ENCODE measurements around the gene TUBG2.

TUBG2 gene

DNA sequence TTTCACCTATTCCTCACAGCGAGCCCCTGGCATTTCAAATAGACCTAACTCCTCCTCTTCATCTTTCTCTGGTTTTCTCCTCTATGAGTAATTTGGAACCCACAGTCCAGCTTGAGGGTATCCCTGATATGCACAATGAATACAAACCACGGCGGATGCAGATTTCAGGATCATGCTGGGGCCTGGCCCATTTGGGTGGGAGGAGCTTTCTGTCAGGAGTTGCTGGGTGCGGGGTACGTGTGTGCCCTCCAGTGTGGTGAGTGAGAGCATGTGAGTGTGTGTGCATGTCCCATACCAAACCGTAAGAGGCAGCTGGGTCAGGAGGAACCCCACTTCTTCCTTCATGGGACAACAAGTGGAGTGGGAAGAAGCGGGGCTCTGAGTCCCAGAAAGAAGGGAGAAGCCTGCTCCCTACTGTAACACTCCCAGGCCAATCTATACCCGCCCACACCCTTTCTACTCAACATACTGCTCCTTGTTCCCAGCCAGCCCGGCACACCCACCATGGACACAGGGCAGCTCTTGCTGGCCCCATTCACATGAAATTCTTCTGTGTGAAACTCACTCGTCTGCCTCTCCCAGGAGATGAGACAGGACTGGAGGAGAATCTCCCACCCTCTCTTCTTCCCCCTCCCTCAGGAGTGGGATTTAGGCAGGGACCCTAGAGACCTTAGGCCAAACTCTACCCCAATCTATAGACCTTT is 41.7 kb downstream of the TUBG2 start:
- no peak for DNase-seq

DNA sequence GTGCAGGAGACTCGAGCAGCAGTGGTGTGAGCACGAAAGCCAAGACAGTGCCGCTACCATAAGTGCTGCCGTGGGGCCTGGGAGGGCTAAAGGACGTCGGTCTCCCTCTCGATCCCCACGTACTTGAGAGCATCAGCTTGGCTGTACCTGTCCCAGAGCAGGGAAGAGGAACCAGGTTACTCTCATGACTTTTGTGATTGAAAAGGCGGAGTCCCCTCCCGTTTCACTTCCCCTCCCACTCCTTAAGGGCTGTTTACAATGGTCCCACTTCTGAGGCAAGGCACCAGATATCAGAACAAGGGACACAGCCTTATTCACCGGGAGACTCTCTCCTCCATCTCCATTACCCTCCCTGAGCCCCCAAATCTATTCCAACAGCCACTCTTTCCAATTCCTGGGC is 43.4 kb downstream of the TUBG2 start:
- no peak for DNase-seq

DNA sequence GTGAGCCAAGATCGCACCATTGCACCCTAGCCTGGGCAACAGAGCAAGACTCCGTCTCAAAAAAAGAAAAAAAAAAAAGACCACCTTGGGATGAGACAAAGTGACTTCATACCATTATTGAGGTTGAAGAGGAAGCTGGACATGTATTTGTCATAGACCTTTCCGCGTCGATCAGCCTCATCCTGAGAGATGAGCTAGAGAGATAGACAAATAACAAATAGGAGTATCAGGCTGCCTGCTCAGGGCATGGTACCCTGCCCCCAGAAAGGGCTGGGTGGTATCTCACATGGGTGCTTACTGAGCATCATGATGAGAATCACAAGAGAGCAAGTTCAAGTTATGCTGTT is 45.4 kb downstream of the TUBG2 start:
- no peak for DNase-seq

DNA sequence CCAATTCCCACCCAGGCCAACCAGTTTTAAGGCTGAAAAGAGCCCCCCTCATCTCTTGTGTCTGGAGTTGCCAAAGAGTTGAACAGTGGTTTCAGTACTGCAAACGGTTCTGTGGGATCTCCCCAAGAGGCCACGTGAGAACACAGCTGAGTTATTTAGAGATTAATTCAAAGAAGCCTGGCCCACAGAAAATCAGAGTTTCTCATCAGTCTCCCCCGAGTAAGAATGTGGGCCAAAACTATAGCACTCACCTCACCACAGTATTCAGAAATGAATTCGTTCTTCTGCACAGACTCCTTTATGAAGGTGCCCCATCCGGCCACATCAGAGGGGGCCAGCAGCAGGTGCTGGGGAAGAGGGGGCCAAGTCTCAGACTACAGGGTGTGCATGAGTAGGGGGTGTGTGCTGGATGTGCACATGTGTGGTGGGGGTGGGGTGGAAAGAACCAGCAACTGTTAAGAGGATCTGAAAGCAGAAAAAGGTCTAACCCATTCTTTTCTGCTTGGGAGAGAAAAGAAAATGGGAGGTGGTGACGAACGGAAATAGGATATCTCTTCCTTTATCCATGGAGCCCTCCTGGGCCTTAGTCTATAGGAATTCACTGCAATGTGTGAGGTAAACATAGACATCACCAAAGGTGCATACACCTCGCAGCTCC is 45.9 kb downstream of the TUBG2 start:
- no peak for DNase-seq

DNA sequence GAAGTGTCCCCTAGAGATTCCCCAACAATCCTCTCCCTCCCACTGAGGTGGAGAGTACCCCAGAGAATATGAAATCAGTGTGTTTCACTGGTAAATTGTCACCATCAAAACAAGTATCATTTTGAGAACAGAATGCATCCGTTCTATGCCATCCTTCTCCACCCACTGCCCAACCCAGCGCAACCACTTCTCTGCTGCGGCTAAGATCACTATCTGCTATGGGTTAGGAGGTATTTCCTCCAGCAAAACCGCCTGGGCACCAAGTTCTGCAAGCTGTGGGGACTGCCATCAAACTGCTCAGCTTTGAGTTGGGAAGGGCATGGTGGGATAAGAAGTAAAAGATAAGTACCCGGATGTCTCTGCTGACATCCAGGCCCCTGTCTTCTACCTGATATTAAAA is 47.6 kb downstream of the TUBG2 start:
- DNase-seq, result no peak

DNA sequence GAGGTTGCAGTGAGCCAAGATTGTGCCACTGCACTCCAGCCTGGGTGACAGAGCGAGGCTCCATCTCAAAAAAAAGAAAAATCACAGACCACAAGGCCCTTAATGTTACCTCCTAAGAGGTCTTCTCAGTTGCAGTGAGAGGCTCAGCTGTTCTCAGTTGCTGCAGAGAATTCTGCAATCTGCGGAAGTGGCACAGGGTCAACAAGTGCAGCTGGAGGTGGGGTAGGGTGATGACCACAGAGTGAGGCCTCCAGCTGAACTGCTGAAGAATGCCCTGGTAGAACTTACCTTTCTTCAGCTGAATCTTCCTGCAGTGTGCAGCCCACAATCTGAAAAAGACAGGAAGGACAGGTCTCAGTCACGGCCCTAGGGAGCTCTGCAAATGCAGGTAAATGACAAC is 49.5 kb downstream of the TUBG2 start:
- DNase-seq, result no peak

DNA sequence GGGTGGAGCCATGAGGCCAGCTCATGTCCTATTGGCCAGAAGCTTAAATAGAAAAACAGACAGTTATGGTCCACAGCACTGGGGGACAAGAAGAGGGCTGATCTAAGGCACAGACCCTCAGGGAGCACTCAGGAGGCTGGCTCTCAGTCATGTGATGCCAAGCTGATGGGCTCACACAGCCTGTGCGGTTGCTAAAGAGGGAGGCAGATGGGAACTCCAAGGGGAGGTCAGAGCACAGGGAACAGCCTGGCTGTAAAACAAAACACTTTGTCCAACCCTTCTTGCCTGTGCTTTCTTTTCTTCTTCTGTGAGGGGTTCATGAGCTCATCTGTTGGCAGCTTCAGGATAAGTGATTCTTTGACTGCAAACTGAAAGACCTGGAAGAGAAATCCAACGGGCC is 50.5 kb downstream of the TUBG2 start:
- no peak for DNase-seq

Measured in SIG-M5 (cell line).